Sigmoid colon (tissue), 7 donors: ENCODE results near the gene PIP4K2A. TPM values are rescaled to one million over a fixed set of nuclear protein-coding genes. Genes with fewer than 3 reads are reported as not detected.

Experiments used
- DNase-seq: peaks from one replicate; pipeline ENCODE4 v3.0.0-alpha.2; 2019
- H3K27ac ChIP-seq, 4 donors: fragments of 200-600 bp; sonication (generic); one replicate each; pipeline ENCODE4 v1.5.1; 2016 to 2019; ENCODE audit warnings: mild to moderate bottlenecking in 1 of 4
- H3K27me3 ChIP-seq, 3 donors: fragments of 200-600 bp; sonication (generic); one replicate each; pipeline ENCODE4 v1.5.1; 2019; ENCODE audit warnings: mild to moderate bottlenecking in 1 of 3
- H3K36me3 ChIP-seq, 4 donors: fragments of 200-600 bp; sonication (generic); one replicate each; pipeline ENCODE4 v1.5.1; 2016 to 2019
- H3K4me1 ChIP-seq, 4 donors: fragments of 200-600 bp; sonication (generic); one replicate each; pipeline ENCODE4 v1.5.1; 2017 to 2019
- H3K4me3 ChIP-seq, 4 donors: fragments of 200-600 bp; sonication (generic); one replicate each; pipeline ENCODE4 v1.5.1; 2017 to 2019; ENCODE audit warnings: mild to moderate bottlenecking in 2 of 4, moderate library complexity in 1 of 4
- H3K9me3 ChIP-seq, 4 donors: fragments of 200-600 bp in 3 of 4; sonication (generic) in 3 of 4; one replicate each; pipeline versions ENCODE4 v1.5.1 to v1.6.1; 2013 to 2019
- EP300 ChIP-seq, 4 donors: sonication (generic); formaldehyde crosslinking; IDR thresholded peaks; one replicate each; pipeline ENCODE4 v1.6.1; 2017; ENCODE audit warnings: antibody characterized with exemption in 4 of 4
- POLR2A ChIP-seq, 2 donors: fragments of 450-650 bp; IDR thresholded peaks; one replicate each; pipeline ENCODE4 v1.6.1; 2016; ENCODE audit warnings: antibody characterized with exemption in 2 of 2, mild to moderate bottlenecking in 2 of 2, moderate library complexity in 2 of 2
- POLR2AphosphoS5 ChIP-seq, 4 donors: sonication (generic); formaldehyde crosslinking; IDR thresholded peaks; one replicate each; pipeline ENCODE4 v1.6.1; 2017; ENCODE audit warnings: antibody characterized with exemption in 4 of 4
- WGBS, 2 donors: extraction: QIAGEN DNeasy Blood & Tissue Kit; methylation state at CpG; one replicate each; pipeline ENCODE4 v1.1.7; 2013; 5-methylcytosine and 5-hydroxymethylcytosine counted together
- intact Hi-C: fragments of 100-400 bp; cut with DNase I; formaldehyde crosslinking; loops from one replicate; pipeline ENCODE4 v1.15.1; 2023
- polyA plus RNA-seq, 3 donors: library from polyadenylated mRNA; stranded (reverse); fragments of 200-250 nt; gene quantifications; one replicate each; pipeline ENCODE4 v1.2.3, GENCODE V29; 2013
- total RNA-seq, 4 donors: library from RNA; depleted of rRNA; stranded (reverse); fragments of >200 nt; gene quantifications; one replicate each; pipeline ENCODE4 v1.1.0, GENCODE V29; 2016
- TF ChIP-seq, protein P1 (sequence below), 4 experiments: fragments of 450-650 bp in 3 of 4; fragments of 200-600 bp in 1 of 4; IDR thresholded peaks; one replicate each; pipeline ENCODE4 v1.5.1; 2016 to 2019; ENCODE audit warnings: antibody characterized with exemption in 4 of 4, mild to moderate bottlenecking in 3 of 4, moderate library complexity in 2 of 4
- donor health status: healthy with polysubstance abuse.
- donor health status: Bipolar disorder and iron deficiency.
- donor health status: healthy.

PIP4K2A gene
- total and polyA plus RNA-seq, 7 donors: 7.2 to 23.2 (median 17.8) TPM

GRCh38 chr10:22685926-22686325 is 28.5 kb downstream of the PIP4K2A start:
- no peak overlapping the region for H3K27ac ChIP-seq
- no peak for DNase-seq
- TF ChIP-seq POLR2A (IDR thresholded peaks at IDR 0.05): no peak
- TF ChIP-seq EP300 (IDR thresholded peaks at IDR 0.05): no peak
- TF ChIP-seq, protein P1, sequence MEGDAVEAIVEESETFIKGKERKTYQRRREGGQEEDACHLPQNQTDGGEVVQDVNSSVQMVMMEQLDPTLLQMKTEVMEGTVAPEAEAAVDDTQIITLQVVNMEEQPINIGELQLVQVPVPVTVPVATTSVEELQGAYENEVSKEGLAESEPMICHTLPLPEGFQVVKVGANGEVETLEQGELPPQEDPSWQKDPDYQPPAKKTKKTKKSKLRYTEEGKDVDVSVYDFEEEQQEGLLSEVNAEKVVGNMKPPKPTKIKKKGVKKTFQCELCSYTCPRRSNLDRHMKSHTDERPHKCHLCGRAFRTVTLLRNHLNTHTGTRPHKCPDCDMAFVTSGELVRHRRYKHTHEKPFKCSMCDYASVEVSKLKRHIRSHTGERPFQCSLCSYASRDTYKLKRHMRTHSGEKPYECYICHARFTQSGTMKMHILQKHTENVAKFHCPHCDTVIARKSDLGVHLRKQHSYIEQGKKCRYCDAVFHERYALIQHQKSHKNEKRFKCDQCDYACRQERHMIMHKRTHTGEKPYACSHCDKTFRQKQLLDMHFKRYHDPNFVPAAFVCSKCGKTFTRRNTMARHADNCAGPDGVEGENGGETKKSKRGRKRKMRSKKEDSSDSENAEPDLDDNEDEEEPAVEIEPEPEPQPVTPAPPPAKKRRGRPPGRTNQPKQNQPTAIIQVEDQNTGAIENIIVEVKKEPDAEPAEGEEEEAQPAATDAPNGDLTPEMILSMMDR (IDR thresholded peaks at IDR 0.05): no peak
- no peak for TF ChIP-seq POLR2AphosphoS5 (IDR thresholded peaks at IDR 0.05)

DNA sequence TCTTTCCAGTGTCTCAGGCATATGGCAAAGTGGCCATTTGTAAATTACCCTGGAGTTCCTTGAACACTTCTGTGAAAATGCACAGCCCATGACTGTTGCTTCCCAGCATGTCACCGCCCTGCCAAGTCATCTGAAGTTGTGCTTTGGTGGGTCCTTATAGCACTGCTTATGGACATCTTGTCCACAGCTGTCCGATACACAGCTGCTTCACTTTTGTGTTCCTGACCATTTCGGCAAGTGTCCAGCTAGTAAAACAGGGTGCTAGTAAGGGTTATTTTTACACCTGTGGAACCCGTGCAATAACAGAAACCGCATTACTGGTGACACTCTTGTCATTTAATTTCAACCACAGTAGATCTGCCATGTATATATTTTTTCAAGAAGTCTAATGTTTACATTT is 29.7 kb downstream of the PIP4K2A start:
- no peaks in the 10 kb centered on the region for H3K27me3 ChIP-seq
- H3K27ac ChIP-seq: no peak overlapping the region
- TF ChIP-seq, protein P1 (IDR thresholded peaks at IDR 0.05): no peak
- TF ChIP-seq EP300 (IDR thresholded peaks at IDR 0.05): no peak
- TF ChIP-seq POLR2AphosphoS5 (IDR thresholded peaks at IDR 0.05): no peak
- no peak for TF ChIP-seq POLR2A (IDR thresholded peaks at IDR 0.05)
- H3K4me1 ChIP-seq: peaks cover 0 to 38% (median 33%) of the 10 kb centered on the region in 4 donors
- H3K9me3 ChIP-seq: no peaks in the 10 kb centered on the region
- intact Hi-C loops: no loop called here
- no peak overlapping the region for H3K4me3 ChIP-seq
- H3K36me3 ChIP-seq: no peaks in the 10 kb centered on the region
- WGBS, 2 donors: 82 to 86% methylated on average over 5 of the region's 5 CpGs
- no peak for DNase-seq

More at GRCh38 chr10:22685926-22686325, 28.5 kb downstream of the PIP4K2A start:
- intact Hi-C loops: no loop called here
- no peaks in the 10 kb centered on the region for H3K9me3 ChIP-seq
- H3K4me1 ChIP-seq: peaks cover 0 to 45% (median 36%) of the 10 kb centered on the region in 4 donors
- no peaks in the 10 kb centered on the region for H3K36me3 ChIP-seq
- no peaks in the 10 kb centered on the region for H3K27me3 ChIP-seq
- WGBS, 2 donors: 88% methylated on average over 8 of the region's 8 CpGs
- H3K4me3 ChIP-seq: no peak overlapping the region

DNA sequence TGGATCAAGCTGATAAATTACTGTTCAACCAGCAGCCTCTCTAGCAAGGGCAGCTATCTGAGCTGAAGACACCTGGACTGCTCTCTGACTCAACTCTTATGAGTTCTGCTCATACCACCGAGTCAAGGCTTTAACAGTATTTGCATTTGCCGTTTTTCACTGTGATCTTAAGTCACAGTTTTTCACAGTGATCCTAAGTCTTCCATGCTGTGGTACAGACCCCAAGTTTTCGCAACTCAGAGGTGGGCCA is 31.3 kb downstream of the PIP4K2A start:
- 61 to 79% methylated on average over 3 of the region's 3 CpGs for WGBS, 2 donors
- Histone ChIP-seq H3K36me3 (no peaks in the 10 kb centered on the region), H3K9me3 (no peaks in the 10 kb centered on the region), H3K27ac (no peak overlapping the region), H3K4me1 (peaks cover 0 to 38% (median 33%) of the 10 kb centered on the region in 4 donors), H3K27me3 (no peaks in the 10 kb centered on the region), H3K4me3 (no peak overlapping the region)
- TF ChIP-seq POLR2A (IDR thresholded peaks at IDR 0.05): no peak
- no peak for TF ChIP-seq POLR2AphosphoS5 (IDR thresholded peaks at IDR 0.05)
- TF ChIP-seq, protein P1 (IDR thresholded peaks at IDR 0.05): no peak
- TF ChIP-seq EP300 (IDR thresholded peaks at IDR 0.05): no peak
- intact Hi-C loops: no loop called here
- DNase-seq: no peak

DNA sequence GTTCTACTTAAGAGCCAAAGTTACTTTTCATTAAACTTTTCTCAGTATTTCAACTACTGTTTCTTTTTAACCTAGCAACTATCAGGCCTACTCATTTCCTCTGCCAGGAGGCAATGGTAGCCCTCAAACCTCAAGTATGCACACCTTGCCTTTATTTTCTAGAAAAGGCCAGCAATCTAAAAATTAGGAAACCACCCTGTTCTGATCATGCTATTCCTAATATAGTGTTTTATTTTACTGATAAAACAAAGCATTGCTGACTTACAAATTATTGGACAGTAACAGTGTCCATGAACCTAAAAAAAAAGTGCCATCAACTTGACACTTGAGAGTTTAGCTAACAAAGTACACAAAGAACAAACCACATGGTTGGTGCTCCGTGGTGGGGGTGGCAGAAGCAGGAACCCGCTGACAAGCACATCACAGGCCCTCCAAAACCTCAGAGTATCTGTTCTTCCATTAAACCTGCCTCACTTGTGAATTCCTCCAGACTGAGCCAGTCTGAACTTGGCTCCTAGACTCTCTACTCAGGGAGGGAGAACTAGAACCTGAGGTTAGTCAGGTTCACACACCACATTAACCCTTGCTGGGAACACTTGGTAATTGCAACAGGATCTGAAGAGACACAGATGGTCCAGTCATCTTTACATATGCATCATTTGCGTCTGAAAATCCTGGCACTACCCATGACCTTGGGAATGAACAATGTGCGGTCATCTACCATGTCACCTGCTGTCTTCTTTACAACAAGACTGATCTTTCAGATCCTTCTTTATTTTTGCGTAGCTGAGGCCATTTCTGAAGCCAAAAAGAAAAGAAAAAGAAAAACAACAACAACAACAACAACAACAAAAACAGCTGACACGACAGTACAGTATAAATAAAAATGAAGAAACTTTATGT is 31.9 kb downstream of the PIP4K2A start:
- Histone ChIP-seq H3K27me3 (no peaks in the 10 kb centered on the region), H3K36me3 (no peaks in the 10 kb centered on the region), H3K27ac (peak overlapping the region in 1 of 4 donors; percentile 3), H3K4me1 (peaks cover 0 to 38% (median 33%) of the 10 kb centered on the region in 4 donors), H3K4me3 (no peak overlapping the region), H3K9me3 (no peaks in the 10 kb centered on the region)
- 63 to 79% methylated on average over 6 of the region's 6 CpGs for WGBS, 2 donors
- TF ChIP-seq, protein P1 (IDR thresholded peaks at IDR 0.05): no peak
- no peak for TF ChIP-seq POLR2A (IDR thresholded peaks at IDR 0.05)
- TF ChIP-seq POLR2AphosphoS5 (IDR thresholded peaks at IDR 0.05): no peak
- TF ChIP-seq EP300 (IDR thresholded peaks at IDR 0.05): no peak
- no peak for DNase-seq
- intact Hi-C loops: no loop called here
